Measurements from ENCODE around the gene AGT. TPM values are rescaled to one million over a fixed set of nuclear protein-coding genes. Genes with fewer than 3 reads are reported as not detected.
"Not testable (repeated sequence)": the region's sequence is repeated elsewhere in the genome, so short reads cannot be mapped to it uniquely, and the experiment has no call there.

AGT gene
- polyA plus RNA-seq, 1 donor (not counting 4 experiments of a cell fraction or from before 2014, with no cell fraction given): not detected

GRCh38 chr1:230700132-230700531 lies 13.8 kb downstream of the AGT start:
- no peak for FAIRE-seq
- Histone ChIP-seq H3K9me3 (ENCODE audit: control insufficient read depth, low read depth, low read length) (no peaks in the 10 kb centered on the region), H3K79me2 (ENCODE audit: control insufficient read depth, insufficient read depth, low read length) (no peaks in the 10 kb centered on the region), H3K4me2 (ENCODE audit: control insufficient read depth, extremely low read depth, insufficient read depth, low read depth, low read length) (no peak overlapping the region), H3K36me3 (ENCODE audit: control insufficient read depth in 2 of 2, extremely low read depth in 1 of 2, insufficient read depth in 2 of 2, low read length in 2 of 2) (no peaks in the 10 kb centered on the region), H2AFZ (ENCODE audit: control insufficient read depth, low read length) (no peak overlapping the region), H3K9ac (ENCODE audit: control insufficient read depth, extremely low read depth, insufficient read depth, low read length) (no peak overlapping the region), H3K27me3 (ENCODE audit: control insufficient read depth, extremely low read depth, insufficient read depth, low read length) (peaks cover 12% of the 10 kb centered on the region), H3K4me1 (ENCODE audit: control insufficient read depth, extremely low read depth, insufficient read depth, low read length) (no peaks in the 10 kb centered on the region), H3K4me3 (ENCODE audit: control insufficient read depth in 2 of 3, extremely low read depth in 1 of 3, insufficient read depth in 2 of 3, low read depth in 1 of 3, low read length in 3 of 3) (no peak overlapping the region), H3K9me1 (ENCODE audit: control insufficient read depth, extremely low read depth, insufficient read depth, low read length) (no peaks in the 10 kb centered on the region), H4K20me1 (ENCODE audit: control insufficient read depth, extremely low read depth, insufficient read depth, low read length) (no peaks in the 10 kb centered on the region), H3K27ac (ENCODE audit: control insufficient read depth, insufficient read depth, low read length) (no peak overlapping the region)
- TF ChIP-seq CTCF (optimal IDR thresholded peaks at IDR 0.05 in 1 of 3, IDR thresholded peaks at IDR 0.05 in 1 of 3, conservative IDR thresholded peaks at IDR 0.05 in 1 of 3; ENCODE audit: extremely low read depth in 1 of 3, insufficient read depth in 2 of 3, low read length in 3 of 3) (no peak), EZH2 (IDR thresholded peaks at IDR 0.05; ENCODE audit: low read length) (no peak)
- dilution Hi-C loops (cut with MboI; ENCODE audit: extremely low pct_ligation_motif_present, low sequenced_read_pairs): no loop called here
- no peak for DNase-seq (ENCODE audit: low read depth, low spot score)

- no peak for FAIRE-seq
- Histone ChIP-seq H4K20me1 (ENCODE audit: control insufficient read depth, extremely low read depth, insufficient read depth, low read length) (no peaks in the 10 kb centered on the region), H2AFZ (ENCODE audit: control insufficient read depth, low read length) (no peak overlapping the region), H3K9me3 (ENCODE audit: control insufficient read depth, low read depth, low read length) (no peaks in the 10 kb centered on the region), H3K4me1 (ENCODE audit: control insufficient read depth, extremely low read depth, insufficient read depth, low read length) (no peaks in the 10 kb centered on the region), H3K36me3 (ENCODE audit: control insufficient read depth in 2 of 2, extremely low read depth in 1 of 2, insufficient read depth in 2 of 2, low read length in 2 of 2) (no peaks in the 10 kb centered on the region), H3K4me3 (ENCODE audit: control insufficient read depth in 2 of 3, extremely low read depth in 1 of 3, insufficient read depth in 2 of 3, low read depth in 1 of 3, low read length in 3 of 3) (no peak overlapping the region), H3K4me2 (ENCODE audit: control insufficient read depth, extremely low read depth, insufficient read depth, low read depth, low read length) (no peak overlapping the region), H3K9ac (ENCODE audit: control insufficient read depth, extremely low read depth, insufficient read depth, low read length) (no peak overlapping the region), H3K79me2 (ENCODE audit: control insufficient read depth, insufficient read depth, low read length) (no peaks in the 10 kb centered on the region), H3K27me3 (ENCODE audit: control insufficient read depth, extremely low read depth, insufficient read depth, low read length) (peaks cover 12% of the 10 kb centered on the region), H3K27ac (ENCODE audit: control insufficient read depth, insufficient read depth, low read length) (no peak overlapping the region), H3K9me1 (ENCODE audit: control insufficient read depth, extremely low read depth, insufficient read depth, low read length) (no peaks in the 10 kb centered on the region)
- dilution Hi-C loops (cut with MboI; ENCODE audit: extremely low pct_ligation_motif_present, low sequenced_read_pairs): no loop called here
- no peak for DNase-seq (ENCODE audit: low read depth, low spot score)
- TF ChIP-seq CTCF (optimal IDR thresholded peaks at IDR 0.05 in 1 of 3, IDR thresholded peaks at IDR 0.05 in 1 of 3, conservative IDR thresholded peaks at IDR 0.05 in 1 of 3; ENCODE audit: extremely low read depth in 1 of 3, insufficient read depth in 2 of 3, low read length in 3 of 3) (no peak), EZH2 (IDR thresholded peaks at IDR 0.05; ENCODE audit: low read length) (no peak)
These were observed 14.2 kb downstream of the AGT start for GRCh38 chr1:230699716-230700115.

- dilution Hi-C loops (cut with MboI; ENCODE audit: extremely low pct_ligation_motif_present, low sequenced_read_pairs); H3K4me1 ChIP-seq (ENCODE audit: control insufficient read depth, extremely low read depth, insufficient read depth, low read length); H4K20me1 ChIP-seq (ENCODE audit: control insufficient read depth, extremely low read depth, insufficient read depth, low read length); H3K79me2 ChIP-seq (ENCODE audit: control insufficient read depth, insufficient read depth, low read length); H3K4me2 ChIP-seq (ENCODE audit: control insufficient read depth, extremely low read depth, insufficient read depth, low read depth, low read length); H3K27ac ChIP-seq (ENCODE audit: control insufficient read depth, insufficient read depth, low read length); DNase-seq (ENCODE audit: low read depth, low spot score); H3K4me3 ChIP-seq (ENCODE audit: control insufficient read depth in 2 of 3, extremely low read depth in 1 of 3, insufficient read depth in 2 of 3, low read depth in 1 of 3, low read length in 3 of 3); H3K9me3 ChIP-seq (ENCODE audit: control insufficient read depth, low read depth, low read length); FAIRE-seq; H3K9ac ChIP-seq (ENCODE audit: control insufficient read depth, extremely low read depth, insufficient read depth, low read length); H2AFZ ChIP-seq (ENCODE audit: control insufficient read depth, low read length); H3K9me1 ChIP-seq (ENCODE audit: control insufficient read depth, extremely low read depth, insufficient read depth, low read length); H3K36me3 ChIP-seq (ENCODE audit: control insufficient read depth in 2 of 2, extremely low read depth in 1 of 2, insufficient read depth in 2 of 2, low read length in 2 of 2): not testable (repeated sequence)
- H3K27me3 ChIP-seq (ENCODE audit: control insufficient read depth, extremely low read depth, insufficient read depth, low read length): peaks cover 12% of the 10 kb centered on the region
These were observed 15.0 kb downstream of the AGT start for GRCh38 chr1:230698964-230699363.
